Measurements from ENCODE around the gene SEL1L2.

- TF ChIP-seq CTCF (conservative IDR thresholded peaks at IDR 0.05; ENCODE audit: low read depth, low read length) (no peak), EZH2 (IDR thresholded peaks at IDR 0.05; ENCODE audit: borderline replicate concordance, low read depth, low read length, poor library complexity, severe bottlenecking) (no peak)
These were observed 168.5 kb downstream of the SEL1L2 start for GRCh38 chr20:13821876-13822275.

All from A673 (cell line).